ENCODE results near the gene CTXN2. TPM values are rescaled to one million over a fixed set of nuclear protein-coding genes. Genes with fewer than 3 reads are reported as not detected.

The CTXN2 gene
- total and polyA plus RNA-seq, 10 of the 15 experiments (the other 5 are each of a cell fraction or from before 2014, with no cell fraction given): 0.01 to 0.09 TPM; not detected in 8

DNA sequence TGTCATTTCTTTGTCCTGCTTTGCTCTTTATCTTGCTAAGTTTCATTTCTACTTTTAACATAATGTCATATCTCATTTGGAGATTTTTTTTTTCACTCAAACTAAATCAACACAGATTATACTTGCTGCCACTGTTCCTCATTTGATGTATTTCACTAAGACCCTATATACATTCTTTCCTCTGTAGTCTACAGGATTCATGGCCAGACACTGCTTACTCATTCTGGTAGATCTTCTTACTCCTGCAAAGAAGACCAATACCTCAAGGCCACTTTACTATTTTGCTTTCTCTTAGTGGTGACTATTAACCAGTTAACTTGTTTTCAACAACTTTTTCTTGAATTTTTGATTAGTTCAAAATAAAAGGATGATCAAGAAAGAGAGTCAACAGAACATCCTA, 44.1 kb upstream of the CTXN2 start:
- H3K4me3 ChIP-seq: no peak overlapping the region
- no peaks in the 10 kb centered on the region for H3K27me3 ChIP-seq (replicated peaks in 1 of 2; ENCODE audit: control insufficient read depth in 2 of 2, insufficient read depth in 2 of 2, low read length in 1 of 2)
- RAD21 ChIA-PET (ENCODE audit: unreplicated experiment): no interaction called here
- no peaks in the 10 kb centered on the region for H3K9me3 ChIP-seq (replicated peaks; ENCODE audit: control insufficient read depth, insufficient read depth, low read length)
- no peaks in the 10 kb centered on the region for H4K20me1 ChIP-seq (ENCODE audit: control insufficient read depth, insufficient read depth)
- FAIRE-seq (peak; percentile 70), DNase-seq (ENCODE audit: low read depth, low spot score) (no peak), ATAC-seq (peak; percentile 50; the same call in 2 of the 3 replicates)
- no peak overlapping the region for H3K27ac ChIP-seq (ENCODE audit: control insufficient read depth, insufficient read depth)
- no peak overlapping the region for H3K4me2 ChIP-seq (ENCODE audit: control insufficient read depth, insufficient read depth)
- H3K36me3 ChIP-seq (ENCODE audit: control insufficient read depth in 2 of 2, insufficient read depth in 2 of 2, low read length in 1 of 2): no peaks in the 10 kb centered on the region; a peak in 2 of 4 replicates
- H3K4me1 ChIP-seq (ENCODE audit: control insufficient read depth, insufficient read depth, low read length): peaks cover 4% of the 10 kb centered on the region; the same call in 1 of the 2 replicates
- BruUV-seq (replicated peaks): no TSS peak
- in situ Hi-C loops (cut with MboI): no loop called here
- CTCF ChIA-PET: no interaction called here
- POLR2A ChIA-PET: no interaction called here
- no peak overlapping the region for H3K9ac ChIP-seq (ENCODE audit: control insufficient read depth, insufficient read depth, low read length)
- H3K79me2 ChIP-seq (ENCODE audit: control insufficient read depth, insufficient read depth, low read length): no peaks in the 10 kb centered on the region
- intact Hi-C loops (cut with micrococcal nuclease; ENCODE audit: unreplicated experiment): no loop called here
- no peak overlapping the region for H2AFZ ChIP-seq (ENCODE audit: control insufficient read depth, low read depth, low read length)
- SMC1A ChIA-PET (ENCODE audit: uncharacterized antibody, unreplicated experiment): no interaction called here
- TF ChIP-seq ZNF24 (IDR thresholded peaks at IDR 0.05): no peak
- TF ChIP-seq, protein P1, sequence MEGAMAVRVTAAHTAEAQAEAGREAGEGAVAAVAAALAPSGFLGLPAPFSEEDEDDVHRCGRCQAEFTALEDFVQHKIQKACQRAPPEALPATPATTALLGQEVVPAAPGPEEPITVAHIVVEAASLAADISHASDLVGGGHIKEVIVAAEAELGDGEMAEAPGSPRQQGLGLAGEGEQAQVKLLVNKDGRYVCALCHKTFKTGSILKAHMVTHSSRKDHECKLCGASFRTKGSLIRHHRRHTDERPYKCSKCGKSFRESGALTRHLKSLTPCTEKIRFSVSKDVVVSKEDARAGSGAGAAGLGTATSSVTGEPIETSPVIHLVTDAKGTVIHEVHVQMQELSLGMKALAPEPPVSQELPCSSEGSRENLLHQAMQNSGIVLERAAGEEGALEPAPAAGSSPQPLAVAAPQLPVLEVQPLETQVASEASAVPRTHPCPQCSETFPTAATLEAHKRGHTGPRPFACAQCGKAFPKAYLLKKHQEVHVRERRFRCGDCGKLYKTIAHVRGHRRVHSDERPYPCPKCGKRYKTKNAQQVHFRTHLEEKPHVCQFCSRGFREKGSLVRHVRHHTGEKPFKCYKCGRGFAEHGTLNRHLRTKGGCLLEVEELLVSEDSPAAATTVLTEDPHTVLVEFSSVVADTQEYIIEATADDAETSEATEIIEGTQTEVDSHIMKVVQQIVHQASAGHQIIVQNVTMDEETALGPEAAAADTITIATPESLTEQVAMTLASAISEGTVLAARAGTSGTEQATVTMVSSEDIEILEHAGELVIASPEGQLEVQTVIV (IDR thresholded peaks at IDR 0.05; ENCODE audit: borderline replicate concordance, partially characterized antibody): no peak
- TF ChIP-seq ATF7 (IDR thresholded peaks at IDR 0.05; ENCODE audit: low read depth): no peak
- TF ChIP-seq, protein P2, sequence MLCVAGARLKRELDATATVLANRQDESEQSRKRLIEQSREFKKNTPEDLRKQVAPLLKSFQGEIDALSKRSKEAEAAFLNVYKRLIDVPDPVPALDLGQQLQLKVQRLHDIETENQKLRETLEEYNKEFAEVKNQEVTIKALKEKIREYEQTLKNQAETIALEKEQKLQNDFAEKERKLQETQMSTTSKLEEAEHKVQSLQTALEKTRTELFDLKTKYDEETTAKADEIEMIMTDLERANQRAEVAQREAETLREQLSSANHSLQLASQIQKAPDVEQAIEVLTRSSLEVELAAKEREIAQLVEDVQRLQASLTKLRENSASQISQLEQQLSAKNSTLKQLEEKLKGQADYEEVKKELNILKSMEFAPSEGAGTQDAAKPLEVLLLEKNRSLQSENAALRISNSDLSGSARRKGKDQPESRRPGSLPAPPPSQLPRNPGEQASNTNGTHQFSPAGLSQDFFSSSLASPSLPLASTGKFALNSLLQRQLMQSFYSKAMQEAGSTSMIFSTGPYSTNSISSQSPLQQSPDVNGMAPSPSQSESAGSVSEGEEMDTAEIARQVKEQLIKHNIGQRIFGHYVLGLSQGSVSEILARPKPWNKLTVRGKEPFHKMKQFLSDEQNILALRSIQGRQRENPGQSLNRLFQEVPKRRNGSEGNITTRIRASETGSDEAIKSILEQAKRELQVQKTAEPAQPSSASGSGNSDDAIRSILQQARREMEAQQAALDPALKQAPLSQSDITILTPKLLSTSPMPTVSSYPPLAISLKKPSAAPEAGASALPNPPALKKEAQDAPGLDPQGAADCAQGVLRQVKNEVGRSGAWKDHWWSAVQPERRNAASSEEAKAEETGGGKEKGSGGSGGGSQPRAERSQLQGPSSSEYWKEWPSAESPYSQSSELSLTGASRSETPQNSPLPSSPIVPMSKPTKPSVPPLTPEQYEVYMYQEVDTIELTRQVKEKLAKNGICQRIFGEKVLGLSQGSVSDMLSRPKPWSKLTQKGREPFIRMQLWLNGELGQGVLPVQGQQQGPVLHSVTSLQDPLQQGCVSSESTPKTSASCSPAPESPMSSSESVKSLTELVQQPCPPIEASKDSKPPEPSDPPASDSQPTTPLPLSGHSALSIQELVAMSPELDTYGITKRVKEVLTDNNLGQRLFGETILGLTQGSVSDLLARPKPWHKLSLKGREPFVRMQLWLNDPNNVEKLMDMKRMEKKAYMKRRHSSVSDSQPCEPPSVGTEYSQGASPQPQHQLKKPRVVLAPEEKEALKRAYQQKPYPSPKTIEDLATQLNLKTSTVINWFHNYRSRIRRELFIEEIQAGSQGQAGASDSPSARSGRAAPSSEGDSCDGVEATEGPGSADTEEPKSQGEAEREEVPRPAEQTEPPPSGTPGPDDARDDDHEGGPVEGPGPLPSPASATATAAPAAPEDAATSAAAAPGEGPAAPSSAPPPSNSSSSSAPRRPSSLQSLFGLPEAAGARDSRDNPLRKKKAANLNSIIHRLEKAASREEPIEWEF (IDR thresholded peaks at IDR 0.05; ENCODE audit: insufficient replicate concordance, low read depth, low read length): no peak
- TF ChIP-seq SKIL (IDR thresholded peaks at IDR 0.05; ENCODE audit: low read depth, poor library complexity, severe bottlenecking): no peak
- no peak for TF ChIP-seq IRF4 (IDR thresholded peaks at IDR 0.05; ENCODE audit: low read depth, low read length)
- TF ChIP-seq TCF7 (IDR thresholded peaks at IDR 0.05; ENCODE audit: borderline replicate concordance): no peak
- no peak for TF ChIP-seq NFYB (IDR thresholded peaks at IDR 0.05; ENCODE audit: insufficient read depth, low read depth, low read length)
- TF ChIP-seq MEF2B (IDR thresholded peaks at IDR 0.05; ENCODE audit: partially characterized antibody, poor library complexity, severe bottlenecking): no peak
- TF ChIP-seq NBN (IDR thresholded peaks at IDR 0.05): no peak
- TF ChIP-seq CREM (IDR thresholded peaks at IDR 0.05; ENCODE audit: low read depth): no peak
- TF ChIP-seq RAD21 (IDR thresholded peaks at IDR 0.05; ENCODE audit: insufficient read depth, low read depth, low read length): no peak
- TF ChIP-seq HDAC2 (IDR thresholded peaks at IDR 0.05): no peak
- no peak for TF ChIP-seq RUNX3 (IDR thresholded peaks at IDR 0.05; ENCODE audit: low read length)
- no peak for TF ChIP-seq HCFC1 (IDR thresholded peaks at IDR 0.05; ENCODE audit: low read length)
- no peak for TF ChIP-seq SPI1 (IDR thresholded peaks at IDR 0.05; ENCODE audit: borderline replicate concordance, insufficient read depth, low read depth, low read length)
